ENCODE data around the gene BTG2.

DNA sequence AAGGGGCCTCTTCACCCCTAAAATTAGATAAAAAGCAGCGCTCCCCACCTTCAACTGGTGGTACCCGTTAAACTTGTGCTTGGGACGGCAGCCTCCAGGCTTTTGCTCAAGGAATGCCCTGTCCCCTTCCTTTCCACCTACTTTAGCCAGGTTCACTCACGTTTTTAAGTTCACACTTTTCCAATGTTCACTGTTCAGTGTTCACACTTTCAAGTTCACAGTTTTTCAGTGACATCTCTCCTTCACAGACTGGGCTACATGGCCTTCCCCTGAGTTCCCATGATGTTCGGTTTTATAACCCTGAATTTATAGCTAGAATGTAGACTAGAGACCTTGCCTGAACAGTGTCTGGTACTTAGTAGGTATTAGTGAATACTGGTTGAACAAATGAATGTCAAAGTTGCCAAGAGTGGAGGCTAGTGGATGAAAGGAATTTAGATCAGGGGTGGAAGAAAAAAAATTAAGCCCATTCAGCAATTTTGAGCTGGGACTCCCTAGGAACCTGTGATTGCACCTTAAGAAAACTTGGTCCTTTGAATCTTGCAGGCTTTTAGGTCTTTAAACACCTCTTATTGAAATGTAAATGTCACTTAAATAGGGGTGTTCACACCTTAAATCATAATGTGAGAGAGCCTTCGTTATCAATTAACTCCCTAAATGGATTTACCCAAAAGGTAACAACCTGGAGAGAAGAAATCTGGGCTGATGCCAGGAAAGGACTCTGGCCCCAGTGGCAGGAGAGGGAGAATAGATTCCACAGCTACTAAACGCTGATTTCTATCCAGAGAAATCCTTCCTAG, 12.3 kb downstream of the BTG2 start:
- TF ChIP-seq, protein P1, sequence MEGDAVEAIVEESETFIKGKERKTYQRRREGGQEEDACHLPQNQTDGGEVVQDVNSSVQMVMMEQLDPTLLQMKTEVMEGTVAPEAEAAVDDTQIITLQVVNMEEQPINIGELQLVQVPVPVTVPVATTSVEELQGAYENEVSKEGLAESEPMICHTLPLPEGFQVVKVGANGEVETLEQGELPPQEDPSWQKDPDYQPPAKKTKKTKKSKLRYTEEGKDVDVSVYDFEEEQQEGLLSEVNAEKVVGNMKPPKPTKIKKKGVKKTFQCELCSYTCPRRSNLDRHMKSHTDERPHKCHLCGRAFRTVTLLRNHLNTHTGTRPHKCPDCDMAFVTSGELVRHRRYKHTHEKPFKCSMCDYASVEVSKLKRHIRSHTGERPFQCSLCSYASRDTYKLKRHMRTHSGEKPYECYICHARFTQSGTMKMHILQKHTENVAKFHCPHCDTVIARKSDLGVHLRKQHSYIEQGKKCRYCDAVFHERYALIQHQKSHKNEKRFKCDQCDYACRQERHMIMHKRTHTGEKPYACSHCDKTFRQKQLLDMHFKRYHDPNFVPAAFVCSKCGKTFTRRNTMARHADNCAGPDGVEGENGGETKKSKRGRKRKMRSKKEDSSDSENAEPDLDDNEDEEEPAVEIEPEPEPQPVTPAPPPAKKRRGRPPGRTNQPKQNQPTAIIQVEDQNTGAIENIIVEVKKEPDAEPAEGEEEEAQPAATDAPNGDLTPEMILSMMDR (IDR thresholded peaks at IDR 0.05; ENCODE audit: low read length) = no peak
- no peak for TF ChIP-seq EZH2 (IDR thresholded peaks at IDR 0.05; ENCODE audit: borderline replicate concordance, low read length)
